ENCODE measurements around the gene MAGEL2. TPM values are rescaled to one million over a fixed set of nuclear protein-coding genes. Genes with fewer than 3 reads are reported as not detected.

MAGEL2 gene
- total RNA-seq = 0.45 and 0.84 TPM in 2 replicates

GRCh38 chr15:23647421-23648370 lies at the start of gene MAGEL2:
Gene MAGEL2, minus strand, starts transcription at chr15:23647867. Its CDS starts 125 bp downstream, at chr15:23647742.

GRCh38 chr15:23687143-23687470 lies 39.4 kb upstream of the MAGEL2 start, which contains the start of gene NDN:
Gene NDN, minus strand, starts transcription at chr15:23687305. Its CDS starts 88 bp downstream, at chr15:23687217.

Other genes with a start within 250 kb of the MAGEL2 start
- not detected in 2 replicates for gene GOLGA6L2, start 200.6 kb downstream of the MAGEL2 start, total RNA-seq
- gene MKRN3, start 82.2 kb downstream of the MAGEL2 start, total RNA-seq = under 0.01 TPM in 1 of 2 replicates, not detected in the other
- gene NDN, start 39.4 kb upstream of the MAGEL2 start, total RNA-seq = 82.5 and 93.0 TPM in 2 replicates

All from bronchus fibroblast of lung (primary cell).